ENCODE results near the gene PLEKHM1. TPM values are rescaled to one million over a fixed set of nuclear protein-coding genes. Genes with fewer than 3 reads are reported as not detected.

Gene PLEKHM1
- total RNA-seq, 4 donors from 2014 or later = 60.4 to 124 (median 94.1) TPM

- DNase-seq (ENCODE audit: low spot score in 2 of 2) = no peak
- TF ChIP-seq CTCF (IDR thresholded peaks at IDR 0.05) (no peak), POLR2AphosphoS5 (IDR thresholded peaks at IDR 0.05) (no peak), EP300 (IDR thresholded peaks at IDR 0.05) (no peak), POLR2A (IDR thresholded peaks at IDR 0.05) (no peak)
- Histone ChIP-seq H3K4me3 (no peak overlapping the region), H3K36me3 (peaks cover 43% of the 10 kb centered on the region), H3K9me3 (no peaks in the 10 kb centered on the region), H3K4me1 (peaks cover 5% of the 10 kb centered on the region), H3K27me3 (no peaks in the 10 kb centered on the region), H3K27ac (no peak overlapping the region)
- 72% methylated on average over 6 of the region's 6 CpGs for WGBS
Observed at GRCh38 chr17:45394091-45394490, 96.4 kb downstream of the PLEKHM1 start.

- 98% methylated on average over 5 of the region's 5 CpGs for WGBS
- DNase-seq (ENCODE audit: low spot score in 2 of 2) = no peak
- no peaks in the 10 kb centered on the region for H3K9me3 ChIP-seq
- TF ChIP-seq EP300 (IDR thresholded peaks at IDR 0.05) = no peak
- TF ChIP-seq POLR2A (IDR thresholded peaks at IDR 0.05) = no peak
- TF ChIP-seq POLR2AphosphoS5 (IDR thresholded peaks at IDR 0.05) = no peak
- TF ChIP-seq CTCF (IDR thresholded peaks at IDR 0.05) = no peak
- H3K27me3 ChIP-seq = no peaks in the 10 kb centered on the region
- H3K4me3 ChIP-seq = no peak overlapping the region
- peaks cover 36% of the 10 kb centered on the region for H3K36me3 ChIP-seq
- no peak overlapping the region for H3K27ac ChIP-seq
- peaks cover 5% of the 10 kb centered on the region for H3K4me1 ChIP-seq
Observed at GRCh38 chr17:45393411-45393810, 97.1 kb downstream of the PLEKHM1 start.

- Histone ChIP-seq H3K4me3 (no peak overlapping the region), H3K36me3 (peaks cover 21% of the 10 kb centered on the region), H3K4me1 (peaks cover 5% of the 10 kb centered on the region), H3K9me3 (no peaks in the 10 kb centered on the region), H3K27ac (no peak overlapping the region), H3K27me3 (no peaks in the 10 kb centered on the region)
- TF ChIP-seq CTCF (IDR thresholded peaks at IDR 0.05) (no peak), POLR2AphosphoS5 (IDR thresholded peaks at IDR 0.05) (no peak), EP300 (IDR thresholded peaks at IDR 0.05) (no peak), POLR2A (IDR thresholded peaks at IDR 0.05) (no peak)
- no peak for DNase-seq (ENCODE audit: low spot score in 2 of 2)
- WGBS = 98% methylated on average over 2 of the region's 2 CpGs
Observed at GRCh38 chr17:45391918-45392317, 98.6 kb downstream of the PLEKHM1 start.

GRCh38 chr17:45391291-45391690, 99.2 kb downstream of the PLEKHM1 start:
- H3K36me3 ChIP-seq = peaks cover 15% of the 10 kb centered on the region
- H3K9me3 ChIP-seq = no peaks in the 10 kb centered on the region
- DNase-seq (ENCODE audit: low spot score in 2 of 2) = no peak
- H3K4me1 ChIP-seq = peaks cover 5% of the 10 kb centered on the region
- H3K4me3 ChIP-seq = no peak overlapping the region
- no peaks in the 10 kb centered on the region for H3K27me3 ChIP-seq
- TF ChIP-seq POLR2AphosphoS5 (IDR thresholded peaks at IDR 0.05) (no peak), EP300 (IDR thresholded peaks at IDR 0.05) (no peak), POLR2A (IDR thresholded peaks at IDR 0.05) (no peak), CTCF (IDR thresholded peaks at IDR 0.05) (no peak)
- no peak overlapping the region for H3K27ac ChIP-seq
- 33% methylated on average over 5 of the region's 5 CpGs for WGBS

- no peaks in the 10 kb centered on the region for H3K9me3 ChIP-seq
- H3K27ac ChIP-seq = no peak overlapping the region
- no peak for DNase-seq (ENCODE audit: low spot score in 2 of 2)
- H3K4me1 ChIP-seq = peaks cover 10% of the 10 kb centered on the region
- H3K27me3 ChIP-seq = no peaks in the 10 kb centered on the region
- H3K4me3 ChIP-seq = no peak overlapping the region
- H3K36me3 ChIP-seq = no peaks in the 10 kb centered on the region
- WGBS = no CpG with 5 or more reads among the region's 3 CpGs
- TF ChIP-seq EP300 (IDR thresholded peaks at IDR 0.05) (no peak), POLR2A (IDR thresholded peaks at IDR 0.05) (no peak), POLR2AphosphoS5 (IDR thresholded peaks at IDR 0.05) (no peak), CTCF (IDR thresholded peaks at IDR 0.05) (no peak)
Observed at GRCh38 chr17:45389354-45389753, 101.2 kb downstream of the PLEKHM1 start.

All from suprapubic skin (tissue), 4 donors.